ENCODE results near the gene SLC29A1. TPM values are rescaled to one million over a fixed set of nuclear protein-coding genes. Genes with fewer than 3 reads are reported as not detected.
"Not testable (repeated sequence)": the region's sequence is repeated elsewhere in the genome, so short reads cannot be mapped to it uniquely, and the experiment has no call there.

Gene SLC29A1
- total RNA-seq, 1 donor from 2014 or later, result 24.1 TPM

- Mint-ChIP-seq H3K4me3 (ENCODE audit: low read depth) (no peak overlapping the region), H3K9me3 (ENCODE audit: low read depth) (no peaks in the 10 kb centered on the region), H3K36me3 (ENCODE audit: insufficient read depth) (no peaks in the 10 kb centered on the region), H3K27me3 (peaks cover 11% of the 10 kb centered on the region), H3K4me1 (ENCODE audit: low read depth) (peaks cover 8% of the 10 kb centered on the region), H3K27ac (no peak overlapping the region)
- no peak for TF ChIP-seq CTCF (IDR thresholded peaks at IDR 0.05; ENCODE audit: unreplicated experiment)
- DNase-seq (ENCODE audit: low spot score, unreplicated experiment), result no peak
Observed at GRCh38 chr6:44182911-44183390, 40.4 kb upstream of the SLC29A1 start.

GRCh38 chr6:44183783-44184182, 39.6 kb upstream of the SLC29A1 start:
- no peak overlapping the region for H3K27ac Mint-ChIP-seq
- peaks cover 8% of the 10 kb centered on the region for H3K4me1 Mint-ChIP-seq (ENCODE audit: low read depth)
- no peak for TF ChIP-seq CTCF (IDR thresholded peaks at IDR 0.05; ENCODE audit: unreplicated experiment)
- no peak for DNase-seq (ENCODE audit: low spot score, unreplicated experiment)
- no peak overlapping the region for H3K4me3 Mint-ChIP-seq (ENCODE audit: low read depth)
- H3K9me3 Mint-ChIP-seq (ENCODE audit: low read depth), result no peaks in the 10 kb centered on the region
- H3K27me3 Mint-ChIP-seq, result peaks cover 11% of the 10 kb centered on the region
- H3K36me3 Mint-ChIP-seq (ENCODE audit: insufficient read depth), result no peaks in the 10 kb centered on the region

- peaks cover 11% of the 10 kb centered on the region for H3K27me3 Mint-ChIP-seq
- H3K27ac Mint-ChIP-seq; H3K4me1 Mint-ChIP-seq (ENCODE audit: low read depth); DNase-seq (ENCODE audit: low spot score, unreplicated experiment); H3K4me3 Mint-ChIP-seq (ENCODE audit: low read depth); H3K9me3 Mint-ChIP-seq (ENCODE audit: low read depth); H3K36me3 Mint-ChIP-seq (ENCODE audit: insufficient read depth): not testable (repeated sequence)
Observed at GRCh38 chr6:44185356-44185755, 38.0 kb upstream of the SLC29A1 start.

GRCh38 chr6:44185953-44186634, 37.3 kb upstream of the SLC29A1 start:
- Mint-ChIP-seq H3K4me3 (ENCODE audit: low read depth) (no peak overlapping the region), H3K9me3 (ENCODE audit: low read depth) (no peaks in the 10 kb centered on the region), H3K27me3 (peaks cover 11% of the 10 kb centered on the region), H3K27ac (no peak overlapping the region), H3K4me1 (ENCODE audit: low read depth) (peaks cover 8% of the 10 kb centered on the region), H3K36me3 (ENCODE audit: insufficient read depth) (no peaks in the 10 kb centered on the region)
- no peak for TF ChIP-seq CTCF (IDR thresholded peaks at IDR 0.05; ENCODE audit: unreplicated experiment)
- no peak for DNase-seq (ENCODE audit: low spot score, unreplicated experiment)

GRCh38 chr6:44186635-44187025, 36.8 kb upstream of the SLC29A1 start:
- no peak for DNase-seq (ENCODE audit: low spot score, unreplicated experiment)
- no peaks in the 10 kb centered on the region for H3K9me3 Mint-ChIP-seq (ENCODE audit: low read depth)
- no peak overlapping the region for H3K4me3 Mint-ChIP-seq (ENCODE audit: low read depth)
- TF ChIP-seq CTCF (IDR thresholded peaks at IDR 0.05; ENCODE audit: unreplicated experiment), result no peak
- peaks cover 8% of the 10 kb centered on the region for H3K4me1 Mint-ChIP-seq (ENCODE audit: low read depth)
- H3K27ac Mint-ChIP-seq, result no peak overlapping the region
- H3K27me3 Mint-ChIP-seq, result peaks cover 11% of the 10 kb centered on the region
- no peaks in the 10 kb centered on the region for H3K36me3 Mint-ChIP-seq (ENCODE audit: insufficient read depth)

- DNase-seq (ENCODE audit: low spot score, unreplicated experiment), result no peak
- Mint-ChIP-seq H3K27me3 (peaks cover 11% of the 10 kb centered on the region), H3K9me3 (ENCODE audit: low read depth) (no peaks in the 10 kb centered on the region), H3K4me3 (ENCODE audit: low read depth) (no peak overlapping the region), H3K27ac (no peak overlapping the region), H3K36me3 (ENCODE audit: insufficient read depth) (no peaks in the 10 kb centered on the region), H3K4me1 (ENCODE audit: low read depth) (peaks cover 14% of the 10 kb centered on the region)
- no peak for TF ChIP-seq CTCF (IDR thresholded peaks at IDR 0.05; ENCODE audit: unreplicated experiment)
Observed at GRCh38 chr6:44188819-44189218, 34.6 kb upstream of the SLC29A1 start.
